HCT116 (cell line): ENCODE results near the gene MEGF6. TPM values are rescaled to one million over a fixed set of nuclear protein-coding genes. Genes with fewer than 3 reads are reported as not detected.

Experiments used
- ATAC-seq: fragments of 200-7000 bp; cut with Tn5 transposase; 2 replicates; pipeline ENCODE4 v1.9.1; 2020; ENCODE audit warnings: mild to moderate bottlenecking, moderate library complexity
- BruUV-seq: library from RNA; stranded (reverse); fragments of 400-500 nt; replicated peaks from 2 replicates; lab custom pipeline; 2021; lab: Mats Ljungman, UMichigan
- CTCF ChIA-PET: fragments of 300-600 bp; sonication (Branson Sonifier 250); formaldehyde crosslinking; loops from one replicate; lab custom pipeline; 2021; ENCODE audit warnings: antibody characterized with exemption; lab: Charles Lee
- POLR2A ChIA-PET: fragments of 300-600, 350-600 bp; sonication (Branson Sonifier 250); formaldehyde crosslinking; loops from one replicate; lab custom pipeline; 2021; ENCODE audit warnings: antibody characterized with exemption; lab: Charles Lee
- RAD21 ChIA-PET, 2 experiments: fragments of 300-600 bp; sonication (Branson Sonifier 250); formaldehyde crosslinking; loops; one replicate each; lab custom pipeline; 2023; ENCODE audit warnings: low total read pairs in 2 of 2; ENCODE audit not compliant: uncharacterized antibody in 2 of 2, unreplicated experiment in 2 of 2, low non-redundant PET in 1 of 2; lab: Charles Lee
- DNase-seq: peaks from one replicate; pipeline ENCODE4 v3.0.0-alpha.2; 2010; ENCODE audit warnings: low read depth, low spot score
- H2AFZ ChIP-seq: fragments of 200-600 bp; shearing (Covaris generic), sonication (generic); 2 replicates; pipeline ENCODE4 v1.6.1; 2017; ENCODE audit warnings: low read depth, mixed run types, mixed read lengths, antibody characterized with exemption, low read length; ENCODE audit not compliant: poor library complexity, severe bottlenecking
- H3K27ac ChIP-seq: 2 replicates; pipeline ENCODE4 v1.5.1; 2012; ENCODE audit warnings: low read depth, low read length
- H3K27me3 ChIP-seq: fragments of 200-600 bp; sonication (generic); 2 replicates; pipeline ENCODE4 v1.6.1; 2016; ENCODE audit warnings: mixed run types, low read length, mixed read lengths; ENCODE audit not compliant: insufficient read depth
- H3K36me3 ChIP-seq, 2 experiments: fragments of 200-500 bp in 1 of 2; fragments of 200-600 bp in 1 of 2; sonication (Bioruptor generic) in 1 of 2; sonication (generic) in 1 of 2; 2 replicates each; pipeline versions ENCODE4 v1.5.1 to v1.6.1; 2014 to 2016; ENCODE audit warnings: low read length in 2 of 2, inconsistent platforms in 1 of 2, mixed read lengths in 1 of 2, mixed run types in 1 of 2; ENCODE audit not compliant: insufficient read depth in 2 of 2, control insufficient read depth in 1 of 2
- H3K4me1 ChIP-seq, 2 experiments: fragments of 200-600 bp in 1 of 2; sonication (generic) in 1 of 2; 2 replicates each; pipeline versions ENCODE4 v1.5.1 to v1.6.1; 2012 to 2017; ENCODE audit warnings: low read length in 2 of 2, inconsistent platforms in 1 of 2, mild to moderate bottlenecking in 1 of 2, mixed read lengths in 1 of 2, mixed run types in 1 of 2, moderate library complexity in 1 of 2; ENCODE audit not compliant: insufficient read depth in 2 of 2, control insufficient read depth in 1 of 2
- H3K4me2 ChIP-seq: fragments of 200-600 bp; sonication (generic); 2 replicates; pipeline ENCODE4 v1.6.1; 2017; ENCODE audit warnings: mixed run types, low read length, mixed read lengths
- H3K4me3 ChIP-seq, 2 experiments: fragments of 200-600 bp in 1 of 2; sonication (generic) in 1 of 2; replicated peaks in 1 of 2; 2 replicates each; pipeline ENCODE4 v1.5.1; 2011 to 2016; ENCODE audit warnings: low read length in 2 of 2, control low read depth in 1 of 2, low read depth in 1 of 2, mild to moderate bottlenecking in 1 of 2, mixed read lengths in 1 of 2, mixed run types in 1 of 2
- H3K79me2 ChIP-seq: fragments of 200-600 bp; sonication (generic); 2 replicates; pipeline ENCODE4 v1.6.1; 2017; ENCODE audit warnings: mild to moderate bottlenecking, mixed run types, low read length, moderate library complexity, mixed read lengths; ENCODE audit not compliant: insufficient read depth
- H3K9ac ChIP-seq: fragments of 200-600 bp; sonication (generic); 2 replicates; pipeline ENCODE4 v1.6.1; 2016; ENCODE audit warnings: low read length, mixed read lengths
- H3K9me2 ChIP-seq: fragments of 200-600 bp; sonication (generic), shearing (Covaris generic); 2 replicates; pipeline ENCODE4 v1.6.1; 2017; ENCODE audit warnings: mixed run types, mild to moderate bottlenecking, moderate library complexity; ENCODE audit not compliant: insufficient read depth
- H3K9me3 ChIP-seq, 2 experiments: fragments of 200-500 bp in 1 of 2; fragments of 200-600 bp in 1 of 2; sonication (Bioruptor generic) in 1 of 2; sonication (generic) in 1 of 2; 2 replicates each; pipeline ENCODE4 v1.6.1; 2014 to 2017; ENCODE audit warnings: low read length in 2 of 2, mixed read lengths in 2 of 2, inconsistent platforms in 1 of 2, low read depth in 1 of 2, mild to moderate bottlenecking in 1 of 2, mixed run types in 1 of 2, moderate library complexity in 1 of 2; ENCODE audit not compliant: control insufficient read depth in 1 of 2, insufficient read depth in 1 of 2
- H4K20me1 ChIP-seq: fragments of 200-600 bp; sonication (generic), shearing (Covaris generic); 2 replicates; pipeline ENCODE4 v1.6.1; 2017; ENCODE audit warnings: mixed run types, mild to moderate bottlenecking, moderate library complexity; ENCODE audit not compliant: insufficient read depth
- CBX3 ChIP-seq: IDR thresholded peaks from 2 replicates; pipeline ENCODE4 v1.6.1; 2012; ENCODE audit warnings: low read depth
- CEBPB ChIP-seq: IDR thresholded peaks from 2 replicates; pipeline ENCODE4 v1.6.1; 2012; ENCODE audit warnings: low read depth
- JUND ChIP-seq: IDR thresholded peaks from 2 replicates; pipeline ENCODE4 v1.6.1; 2012
- POLR2A ChIP-seq: IDR thresholded peaks from 2 replicates; pipeline ENCODE4 v1.7.0; 2011; ENCODE audit warnings: borderline replicate concordance; ENCODE audit not compliant: insufficient read depth, insufficient read length; ENCODE audit errors: extremely low read depth
- POLR2AphosphoS5 ChIP-seq: IDR thresholded peaks from 2 replicates; pipeline ENCODE4 v1.6.1; 2011; ENCODE audit warnings: mild to moderate bottlenecking, low read depth, low read length, moderate library complexity
- REST ChIP-seq: IDR thresholded peaks from 2 replicates; pipeline ENCODE4 v1.6.1; 2012; ENCODE audit warnings: low read depth
- SIN3A ChIP-seq: IDR thresholded peaks from 2 replicates; pipeline ENCODE4 v1.6.1; 2012; ENCODE audit warnings: low read depth
- SRF ChIP-seq: IDR thresholded peaks from 2 replicates; pipeline ENCODE4 v1.6.1; 2012; ENCODE audit warnings: low read depth
- TCF7L2 ChIP-seq: IDR thresholded peaks from 2 replicates; pipeline ENCODE4 v1.7.0; 2011; ENCODE audit warnings: borderline replicate concordance, inconsistent platforms; ENCODE audit not compliant: insufficient read depth, insufficient read length; ENCODE audit errors: extremely low read depth
- ZFX ChIP-seq: fragments of 450-650 bp; IDR thresholded peaks from 2 replicates; pipeline ENCODE4 v1.6.1; 2017
- ZNF274 ChIP-seq: fragments of 200-500 bp; sonication (Bioruptor generic); IDR thresholded peaks from 2 replicates; pipeline ENCODE4 v1.6.1; 2014; ENCODE audit warnings: mild to moderate bottlenecking, low read depth, low read length, inconsistent platforms
- intact Hi-C: fragments of 100-400 bp; cut with micrococcal nuclease; formaldehyde crosslinking; loops from 2 replicates; pipeline ENCODE4 v1.10.0; 2022
- total RNA-seq: library from RNA; stranded (reverse); gene quantifications from one replicate; pipeline ENCODE4 v1.2.1, GENCODE V29; 2021; ENCODE audit not compliant: unreplicated experiment
- TF ChIP-seq, protein P1 (sequence below): IDR thresholded peaks from 2 replicates; pipeline ENCODE4 v1.6.1; 2012

MEGF6 gene
- total RNA-seq, 1 experiment from 2014 or later = 47.6 TPM

- no peak overlapping the region for H3K4me3 ChIP-seq
- no peak overlapping the region for H3K9ac ChIP-seq
- intact Hi-C loops = no loop called here
- RAD21 ChIA-PET = interaction anchor here (0.8 to 0.9 kb wide), 2 partner anchors 17 to 18 kb away, joined by 3 read pairs; no protein-coding TSS in a partner anchor
- no peaks in the 10 kb centered on the region for H3K27me3 ChIP-seq
- DNase-seq (no peak), ATAC-seq (no peak; the same call in 1 of the 2 replicates)
- no peaks in the 10 kb centered on the region for H4K20me1 ChIP-seq
- CTCF ChIA-PET = interaction anchor here (1.2 kb wide), 2 partner anchors 11 to 18 kb away, joined by 4 to 7 read pairs; no protein-coding TSS in a partner anchor
- POLR2A ChIA-PET = no interaction called here
- TF ChIP-seq CBX3 (no peak), ZNF274 (no peak), TCF7L2 (no peak), REST (no peak), SIN3A (no peak), CEBPB (no peak), POLR2AphosphoS5 (no peak), ZFX (no peak), JUND (no peak), POLR2A (no peak), SRF (no peak)
- TF ChIP-seq, protein P1, sequence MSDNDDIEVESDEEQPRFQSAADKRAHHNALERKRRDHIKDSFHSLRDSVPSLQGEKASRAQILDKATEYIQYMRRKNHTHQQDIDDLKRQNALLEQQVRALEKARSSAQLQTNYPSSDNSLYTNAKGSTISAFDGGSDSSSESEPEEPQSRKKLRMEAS = no peak
- H3K36me3 ChIP-seq = 0 out of 4 replicates have a peak, but pooled peaks cover 0 to 3% of the 10 kb centered on the region in 2 experiments
- H3K79me2 ChIP-seq = no peaks in the 10 kb centered on the region
- peaks cover 0 to 12% of the 10 kb centered on the region in 2 experiments; a peak in 1 of 4 replicates for H3K4me1 ChIP-seq
- no peak overlapping the region for H2AFZ ChIP-seq
- no peaks in the 10 kb centered on the region for H3K9me3 ChIP-seq
- BruUV-seq = no TSS peak
- no peaks in the 10 kb centered on the region for H3K9me2 ChIP-seq
- no peak overlapping the region; the same call in 1 of the 2 replicates for H3K27ac ChIP-seq
- H3K4me2 ChIP-seq = no peak overlapping the region
These were observed 140.5 kb downstream of the MEGF6 start for GRCh38 chr1:3470650-3471355.
